COLO668 (cell line): ENCODE measurements around the gene BTG2.
A peak's percentile ranks its signal among the peaks of the same experiment; 100 is the strongest.

Experiments
- DNase-seq: peaks from one replicate; lab custom pipeline; 2025; ENCODE audit not compliant: unreplicated experiment; lab: John Stamatoyannopoulos, UW

The BTG2 gene

GRCh38 chr1:203276408-203276807 is 28.9 kb upstream of the BTG2 start:
- DNase-seq: no peak

DNA sequence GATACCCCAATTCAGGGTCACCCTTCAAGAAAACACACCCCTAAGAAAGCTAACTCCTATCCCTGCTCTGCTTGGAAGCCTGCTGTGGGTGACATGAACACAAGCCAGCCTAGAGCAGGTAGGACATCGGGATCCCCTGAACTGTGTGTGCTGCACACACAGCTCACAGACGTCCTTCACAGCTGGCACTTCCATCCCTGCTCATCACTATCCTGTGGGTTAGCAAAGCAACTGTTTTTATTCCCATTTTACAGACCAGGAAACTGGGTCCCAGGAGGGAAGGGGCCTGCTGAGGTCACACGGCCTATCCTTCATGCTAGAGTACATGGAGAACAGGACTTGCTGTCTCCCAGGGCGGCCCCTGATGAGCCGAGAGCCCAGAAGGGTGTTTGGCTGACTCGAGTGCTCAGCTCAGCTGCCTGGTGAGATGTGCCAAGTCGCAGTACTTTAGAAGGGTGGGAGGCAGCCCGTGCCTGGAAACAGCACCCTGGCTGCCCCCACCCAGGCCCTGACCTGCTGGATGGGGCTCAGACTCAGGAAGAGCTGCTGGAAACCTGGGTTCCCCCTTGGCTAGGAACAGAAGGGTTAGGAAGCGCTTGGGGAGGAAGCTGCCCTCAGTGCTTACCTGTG is 28.3 kb upstream of the BTG2 start:
- DNase-seq: no peak

DNA sequence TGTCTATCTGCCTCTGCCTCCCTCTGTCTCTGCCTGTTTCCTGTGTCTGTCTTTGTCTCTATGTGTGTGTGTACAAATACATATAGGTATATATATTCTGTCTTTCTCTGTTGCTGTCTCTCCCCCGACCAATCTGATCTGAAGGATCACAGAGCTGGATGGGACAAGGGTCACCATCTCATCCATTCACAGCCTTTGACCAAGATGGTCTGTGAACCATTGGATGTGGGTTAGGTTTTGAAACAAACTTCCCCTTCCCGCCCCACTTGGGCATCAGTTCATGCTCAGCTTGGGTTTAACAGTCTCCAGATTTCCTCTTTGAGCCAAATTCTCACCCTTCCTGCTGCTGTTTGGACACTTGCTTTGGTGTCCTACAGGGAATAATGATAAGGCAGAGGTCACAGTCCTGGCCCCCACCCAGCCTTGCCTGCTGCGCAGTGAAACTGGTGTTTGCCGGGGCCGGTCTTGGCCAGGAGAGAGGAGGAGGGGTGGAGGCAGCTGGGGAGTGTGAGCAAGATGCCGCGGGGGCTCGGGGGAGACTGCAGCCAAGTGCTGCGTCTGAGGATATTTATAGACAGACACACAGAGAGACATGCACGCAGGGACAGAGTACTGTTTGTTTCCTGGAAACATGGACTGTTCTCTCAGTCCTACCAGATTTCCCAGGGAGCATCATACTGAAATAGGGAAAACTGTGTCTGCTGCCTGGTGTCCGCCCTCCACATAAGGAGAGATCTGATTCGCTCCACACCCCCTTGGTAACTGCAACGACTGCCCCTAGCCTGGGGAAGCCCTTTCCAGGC is 27.0 kb upstream of the BTG2 start:
- no peak for DNase-seq

GRCh38 chr1:203278885-203279406 is 26.4 kb upstream of the BTG2 start:
- DNase-seq: no peak

DNA sequence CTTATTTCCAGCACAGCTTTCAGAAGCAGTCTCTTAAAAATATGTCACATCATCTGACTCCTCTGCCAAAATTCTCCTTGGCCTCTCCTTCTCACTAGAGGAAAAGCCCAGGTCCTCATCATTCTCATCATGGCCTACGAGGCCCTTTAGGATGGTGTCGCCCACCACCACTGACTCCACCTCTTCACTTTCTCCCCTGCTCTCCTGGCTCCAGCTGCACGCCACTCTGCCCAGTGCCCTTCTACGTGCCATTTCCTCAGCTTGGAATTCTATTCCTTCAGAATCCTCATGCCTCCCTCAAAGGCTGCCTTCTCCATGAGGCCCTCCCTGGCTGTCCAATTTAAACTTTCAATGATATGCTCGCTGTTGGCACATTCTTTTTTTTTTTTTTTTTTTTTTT is 25.3 kb upstream of the BTG2 start:
- DNase-seq: no peak

- no peak for DNase-seq
Measured at GRCh38 chr1:203281033-203281432, 24.3 kb upstream of the BTG2 start.

GRCh38 chr1:203281851-203282661 is 23.3 kb upstream of the BTG2 start:
- DNase-seq: no peak

DNA sequence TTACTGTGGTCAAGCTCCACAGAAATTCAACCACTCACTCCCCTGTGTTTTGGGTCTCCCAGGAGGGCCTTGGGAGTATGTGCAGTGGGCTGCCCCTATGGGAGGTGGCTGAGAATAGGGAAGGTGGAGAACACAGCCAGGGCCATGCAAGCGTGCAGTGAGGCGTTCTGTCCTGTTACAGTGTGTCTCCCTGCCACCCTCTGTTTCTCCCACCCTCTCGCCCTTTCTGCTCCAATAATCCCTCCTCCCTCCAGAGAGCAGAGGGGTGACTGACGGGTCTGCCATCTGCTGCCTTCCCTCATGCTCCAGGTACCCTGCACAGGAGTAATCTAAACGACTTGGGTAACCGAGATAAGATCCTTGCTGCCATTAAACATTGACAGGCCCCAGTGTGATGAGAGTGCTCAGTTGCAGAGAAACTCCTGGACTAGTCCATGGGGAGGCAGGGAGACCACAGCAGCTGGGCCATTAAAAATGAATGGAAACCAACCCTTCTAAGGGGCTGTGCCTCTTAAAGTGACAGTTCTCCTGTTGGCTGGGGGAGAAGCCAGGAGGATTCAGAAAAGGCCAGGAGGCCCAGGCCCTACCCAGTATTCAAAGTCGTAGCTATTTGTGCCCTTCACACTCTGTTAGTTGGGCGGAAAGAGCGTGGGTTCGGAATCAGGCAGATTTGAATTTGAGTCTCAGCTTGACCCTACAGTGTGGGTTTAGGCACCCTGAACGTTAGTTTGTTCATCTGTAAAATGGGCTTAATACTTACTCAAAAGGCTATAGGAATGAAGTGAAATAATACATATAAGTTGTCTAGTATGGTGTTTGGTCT is 22.4 kb upstream of the BTG2 start:
- no peak for DNase-seq

DNA sequence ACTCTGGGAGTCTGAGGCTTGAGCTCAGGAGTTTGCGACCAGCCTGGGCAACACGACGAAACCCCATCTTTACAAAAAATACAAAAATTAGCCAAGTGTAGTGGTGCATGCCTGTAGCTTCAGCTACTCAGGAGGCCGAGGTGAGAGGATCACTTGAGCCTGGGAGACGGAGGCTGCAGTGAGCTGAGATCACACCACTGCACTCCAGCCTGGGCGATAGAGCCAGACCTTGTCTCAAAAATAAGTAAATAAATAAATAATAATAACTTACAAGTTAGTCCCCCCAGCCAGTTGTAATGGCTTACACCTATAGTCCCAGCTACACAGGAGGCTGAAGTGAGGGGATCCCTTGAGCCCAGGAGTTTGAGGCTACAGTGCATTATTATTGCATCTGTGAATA is 21.7 kb upstream of the BTG2 start:
- DNase-seq: no peak

GRCh38 chr1:203284411-203285123 is 20.8 kb upstream of the BTG2 start:
- DNase-seq: no peak

DNA sequence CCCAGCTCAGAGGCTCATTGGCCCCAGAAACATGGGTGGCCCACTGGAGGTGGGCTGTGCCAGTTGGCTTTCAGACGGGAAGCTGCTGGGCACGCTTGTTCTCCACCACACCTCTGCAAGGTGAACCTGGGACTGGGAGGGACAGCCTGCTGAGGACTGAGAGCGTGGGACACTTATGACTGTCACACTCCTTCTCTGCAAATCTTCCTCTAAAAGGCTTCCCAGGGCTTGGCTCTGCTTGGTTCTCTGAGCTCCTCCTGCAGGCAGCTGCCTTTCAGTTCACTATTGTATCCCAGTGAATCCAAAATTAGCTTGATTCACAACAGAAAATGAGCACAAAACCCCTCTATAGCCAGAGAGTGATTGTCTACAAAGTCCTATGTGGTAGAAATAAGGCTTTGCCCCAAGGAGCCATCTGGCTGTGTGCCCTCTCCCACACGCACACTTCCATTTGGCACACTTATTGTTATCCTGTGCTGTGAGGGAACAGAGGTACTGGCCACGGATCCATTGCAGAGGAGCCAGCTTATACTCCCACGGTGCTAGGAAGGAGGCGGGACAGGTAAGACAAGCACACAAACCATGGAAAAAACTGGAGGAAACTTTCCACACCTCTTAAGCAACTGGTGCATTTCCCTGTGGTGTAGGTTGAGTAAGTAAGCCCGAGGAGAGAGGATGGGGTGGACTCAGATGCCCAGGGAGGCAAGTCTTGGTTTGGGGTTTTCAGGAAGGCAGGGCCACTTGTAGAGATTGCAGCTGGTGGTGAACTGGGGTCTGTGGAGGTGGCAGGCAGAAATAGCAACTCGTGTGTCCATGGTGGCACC is 18.9 kb upstream of the BTG2 start:
- no peak for DNase-seq

DNA sequence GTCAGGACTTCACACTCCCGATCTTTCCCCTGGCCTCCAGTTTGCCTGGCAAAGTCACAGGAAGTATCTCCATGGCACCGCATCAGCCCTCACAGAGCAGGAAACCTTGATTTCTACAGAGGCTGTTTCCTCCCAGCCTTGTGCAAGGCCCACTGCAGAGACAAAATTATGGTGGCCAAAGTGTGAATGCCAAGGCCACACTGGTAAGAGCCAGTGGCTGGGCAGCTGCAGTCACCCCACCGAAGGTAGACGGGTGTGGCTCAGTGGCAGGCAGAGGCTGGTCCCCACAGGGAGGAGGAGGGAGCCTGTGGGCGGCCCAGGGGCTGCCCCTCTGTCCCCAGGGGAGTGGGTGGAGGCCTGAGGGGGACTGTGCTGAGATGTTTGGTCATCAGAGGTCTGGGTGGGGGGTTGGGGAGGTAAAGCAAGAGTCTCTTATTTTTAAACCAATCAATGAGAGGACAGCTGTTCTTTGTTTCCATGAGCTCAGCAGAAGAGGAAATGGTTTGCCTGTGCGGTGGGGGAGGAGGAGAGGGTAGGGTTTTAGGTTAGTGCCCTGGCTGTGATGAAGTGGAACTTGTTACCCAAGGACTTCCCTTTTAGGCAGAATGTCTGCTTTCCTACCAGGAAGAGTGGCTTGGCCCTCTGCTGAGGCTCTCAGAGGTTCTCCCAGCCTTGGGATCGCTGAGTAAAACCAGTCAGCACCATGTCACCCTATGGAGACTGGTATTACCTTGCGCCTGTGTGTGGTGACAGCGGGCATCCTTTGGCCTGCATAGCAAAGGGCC is 18.0 kb upstream of the BTG2 start:
- peak; percentile 78 for DNase-seq

DNA sequence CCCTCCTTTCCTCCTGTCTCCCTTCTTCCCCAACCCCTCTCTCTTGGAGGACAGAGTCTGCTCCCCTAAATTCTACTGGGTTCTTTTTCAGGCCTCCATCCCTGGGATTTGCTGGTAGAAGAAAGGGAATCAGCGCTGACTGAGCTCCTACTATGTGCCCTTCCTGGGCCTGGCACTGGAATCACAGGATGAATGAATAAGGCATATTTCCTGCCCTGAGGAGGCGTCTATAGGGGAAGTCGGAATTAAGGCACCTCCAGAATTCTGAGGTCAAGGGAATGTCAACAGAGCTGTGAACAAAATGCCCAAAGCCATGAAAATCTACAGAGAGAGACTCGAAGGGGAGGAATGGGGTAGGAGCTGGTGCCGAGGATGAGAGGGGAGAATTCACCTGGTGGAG is 17.4 kb upstream of the BTG2 start:
- no peak for DNase-seq

DNA sequence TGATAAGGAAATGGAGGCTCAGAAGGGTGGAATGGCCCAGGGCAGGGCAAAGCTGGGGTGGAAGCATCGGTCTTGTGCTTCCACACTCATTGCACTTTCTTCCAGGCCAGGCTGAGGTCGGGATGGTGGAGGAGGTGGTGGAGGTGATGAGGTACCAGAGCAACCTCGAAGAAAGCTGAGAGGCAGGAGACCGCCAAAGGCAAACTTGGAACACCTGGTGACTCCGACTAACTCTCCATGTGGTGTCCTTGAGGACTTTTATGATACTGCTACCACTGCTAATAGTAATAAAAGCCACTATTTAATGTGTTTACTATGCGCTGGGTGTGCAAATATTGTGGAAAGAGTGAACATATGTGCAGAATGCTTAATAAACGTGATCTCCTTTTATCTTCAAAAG is 16.9 kb upstream of the BTG2 start:
- DNase-seq: peak; percentile 62

- peak; percentile 44 for DNase-seq
Measured at GRCh38 chr1:203289281-203289981, 15.9 kb upstream of the BTG2 start.

GRCh38 chr1:203289982-203290260 is 15.4 kb upstream of the BTG2 start:
- no peak for DNase-seq

- DNase-seq: peak; percentile 99
Measured at GRCh38 chr1:203290261-203291089, 14.8 kb upstream of the BTG2 start.
